ENCODE results near the gene LRRC45.

DNA sequence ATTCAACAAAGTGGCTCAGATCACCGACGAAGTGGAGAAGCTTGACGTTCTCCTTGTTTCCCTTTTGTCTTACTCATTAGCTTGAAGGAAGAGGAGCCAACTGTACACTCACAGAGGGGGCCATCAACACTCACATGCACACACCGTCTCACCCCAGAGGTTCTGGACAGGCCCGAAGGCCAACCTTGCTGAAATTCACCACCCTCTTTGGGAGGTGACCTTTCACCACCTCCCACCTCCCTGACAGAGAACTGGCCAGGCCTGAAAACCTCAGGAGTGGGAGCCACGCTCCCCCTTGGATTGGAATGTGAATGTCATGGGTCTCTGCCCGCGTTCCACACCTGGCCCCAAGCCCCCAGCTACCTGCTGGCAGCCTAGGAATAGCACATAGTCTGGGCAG lies 12.4 kb downstream of the LRRC45 start:
- TF ChIP-seq, protein P1, sequence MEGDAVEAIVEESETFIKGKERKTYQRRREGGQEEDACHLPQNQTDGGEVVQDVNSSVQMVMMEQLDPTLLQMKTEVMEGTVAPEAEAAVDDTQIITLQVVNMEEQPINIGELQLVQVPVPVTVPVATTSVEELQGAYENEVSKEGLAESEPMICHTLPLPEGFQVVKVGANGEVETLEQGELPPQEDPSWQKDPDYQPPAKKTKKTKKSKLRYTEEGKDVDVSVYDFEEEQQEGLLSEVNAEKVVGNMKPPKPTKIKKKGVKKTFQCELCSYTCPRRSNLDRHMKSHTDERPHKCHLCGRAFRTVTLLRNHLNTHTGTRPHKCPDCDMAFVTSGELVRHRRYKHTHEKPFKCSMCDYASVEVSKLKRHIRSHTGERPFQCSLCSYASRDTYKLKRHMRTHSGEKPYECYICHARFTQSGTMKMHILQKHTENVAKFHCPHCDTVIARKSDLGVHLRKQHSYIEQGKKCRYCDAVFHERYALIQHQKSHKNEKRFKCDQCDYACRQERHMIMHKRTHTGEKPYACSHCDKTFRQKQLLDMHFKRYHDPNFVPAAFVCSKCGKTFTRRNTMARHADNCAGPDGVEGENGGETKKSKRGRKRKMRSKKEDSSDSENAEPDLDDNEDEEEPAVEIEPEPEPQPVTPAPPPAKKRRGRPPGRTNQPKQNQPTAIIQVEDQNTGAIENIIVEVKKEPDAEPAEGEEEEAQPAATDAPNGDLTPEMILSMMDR (IDR thresholded peaks at IDR 0.05; ENCODE audit: low read depth, low read length, poor library complexity, severe bottlenecking): no peak
- TF ChIP-seq EZH2phosphoT487 (IDR thresholded peaks at IDR 0.05; ENCODE audit: borderline replicate concordance, low read length): no peak
